Parietal lobe (tissue), 2 donors: ENCODE data around the gene GPANK1. TPM values are rescaled to one million over a fixed set of nuclear protein-coding genes. Genes with fewer than 3 reads are reported as not detected.

Source experiments
- small RNA-seq: library from RNA; depleted of rRNA; stranded (forward); fragments of <200 nt; gene quantifications from one replicate; pipeline ENCODE3, GENCODE V24; 2014; ENCODE audit warnings: low replicate concordance
- total RNA-seq: library from RNA; depleted of rRNA; stranded (reverse); fragments of >200 nt; gene quantifications from one replicate; pipeline ENCODE4 v1.2.3, GENCODE V29; 2014

The GPANK1 gene
- total RNA-seq: 11.3 TPM

DNA sequence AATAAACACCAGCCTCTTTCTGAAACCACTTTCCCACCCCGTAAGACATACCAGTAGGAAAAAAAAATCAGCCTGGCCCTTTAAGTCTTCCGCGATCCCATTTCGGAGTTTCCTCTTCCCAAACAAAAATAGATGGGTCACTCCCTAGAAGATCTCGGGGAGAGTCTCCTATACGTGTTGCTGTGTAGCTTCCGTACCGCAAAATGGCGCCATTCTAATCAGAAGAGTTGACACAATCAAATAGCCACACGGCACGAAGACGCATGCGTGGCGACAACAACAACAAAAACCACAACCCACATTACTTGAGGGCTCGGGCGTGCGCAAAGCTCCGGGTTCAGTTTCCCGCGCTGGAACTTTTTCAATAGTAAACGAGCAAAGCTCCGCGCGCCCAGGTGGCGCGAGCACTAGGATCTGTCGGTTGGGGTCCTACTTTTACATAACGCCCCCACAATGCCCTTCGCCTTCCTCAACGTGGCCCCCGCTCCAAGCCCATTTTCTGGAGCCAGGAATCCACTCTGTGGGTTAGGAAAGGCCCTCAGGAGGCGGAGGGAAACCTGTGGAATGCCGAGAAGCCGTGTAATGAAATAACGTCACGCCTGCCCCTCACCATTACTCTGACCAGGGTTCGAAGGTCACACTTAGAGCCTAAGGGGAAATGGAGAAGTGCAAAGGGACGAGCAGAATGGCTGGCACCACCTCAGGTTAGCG, at the start of gene GPANK1:
Gene GPANK1 (minus strand): TSS at position 208 of the 711 bp plus-strand sequence. CDS start 519 bp downstream, outside the sequence.

DNA sequence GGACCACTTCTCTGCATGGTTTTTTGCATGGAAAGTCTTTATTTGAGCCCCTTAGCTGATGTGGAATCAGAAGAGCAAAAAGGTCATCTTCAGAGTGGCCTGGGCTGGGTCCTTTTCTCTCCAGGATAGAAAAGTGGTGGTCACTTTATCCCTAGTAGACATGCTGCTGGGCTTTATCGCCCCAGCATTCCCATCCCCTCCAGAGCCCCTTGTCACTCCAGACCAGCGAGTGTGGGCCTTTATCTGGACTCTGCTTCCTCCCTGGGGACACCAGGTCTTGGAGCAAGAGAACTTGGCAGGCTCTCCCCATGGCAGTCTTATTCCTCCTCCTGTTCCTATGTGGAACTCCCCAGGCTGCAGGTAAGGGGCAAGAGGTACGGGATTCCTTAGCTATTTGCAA, 41.8 kb upstream of the GPANK1 start, which contains the start of gene LY6G6F:
Gene LY6G6F (plus strand): TSS at position 268 of the 400 bp plus-strand sequence. CDS start 41 bp downstream, at position 309.

DNA sequence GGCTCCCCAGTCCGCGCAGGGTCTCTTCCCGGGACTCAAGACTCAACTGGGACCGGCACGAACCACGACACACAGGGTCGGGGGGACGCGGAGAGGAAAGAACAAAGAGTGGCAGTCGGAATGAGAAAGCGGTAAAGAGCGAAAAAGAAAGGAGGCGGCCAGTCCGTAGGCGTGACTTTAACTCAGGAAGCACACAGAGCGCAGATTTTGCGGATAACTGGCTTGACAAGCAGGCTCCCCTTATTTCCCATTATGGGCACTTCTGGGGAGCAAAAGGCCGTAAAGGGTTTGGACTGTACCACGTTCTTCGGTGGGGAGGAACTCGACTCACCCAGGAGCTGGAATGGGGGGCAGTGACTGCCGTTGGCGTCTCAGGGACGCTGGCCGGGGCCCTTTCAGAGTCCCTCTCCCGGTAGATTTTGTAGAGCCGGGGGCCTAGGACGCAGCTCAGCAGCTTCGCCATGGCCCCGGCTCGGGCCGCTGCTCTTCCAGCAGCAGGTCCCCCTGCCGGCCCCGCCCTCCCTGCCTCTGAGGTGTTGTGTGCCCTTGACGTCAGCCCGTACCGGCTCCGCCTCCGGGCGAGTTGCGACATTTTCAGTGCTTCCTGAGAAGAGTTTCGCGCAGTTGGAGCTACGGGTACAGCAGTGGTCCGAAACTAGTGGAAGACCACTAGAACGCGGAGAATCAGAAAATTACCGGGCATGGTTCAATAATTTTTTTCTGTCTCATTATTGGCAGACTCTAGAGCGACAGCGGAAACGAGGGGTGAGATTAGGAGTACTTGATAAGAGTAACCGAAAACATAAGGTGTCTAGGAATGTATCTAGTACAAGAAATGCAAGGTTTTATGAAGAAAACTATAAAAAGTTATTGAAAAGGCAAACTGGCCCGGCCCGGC, 38.3 kb upstream of the GPANK1 start, which contains the start of gene ABHD16A:
Gene ABHD16A (minus strand): TSS at position 506 of the 898 bp plus-strand sequence. CDS start 43 bp downstream, at position 463.

DNA sequence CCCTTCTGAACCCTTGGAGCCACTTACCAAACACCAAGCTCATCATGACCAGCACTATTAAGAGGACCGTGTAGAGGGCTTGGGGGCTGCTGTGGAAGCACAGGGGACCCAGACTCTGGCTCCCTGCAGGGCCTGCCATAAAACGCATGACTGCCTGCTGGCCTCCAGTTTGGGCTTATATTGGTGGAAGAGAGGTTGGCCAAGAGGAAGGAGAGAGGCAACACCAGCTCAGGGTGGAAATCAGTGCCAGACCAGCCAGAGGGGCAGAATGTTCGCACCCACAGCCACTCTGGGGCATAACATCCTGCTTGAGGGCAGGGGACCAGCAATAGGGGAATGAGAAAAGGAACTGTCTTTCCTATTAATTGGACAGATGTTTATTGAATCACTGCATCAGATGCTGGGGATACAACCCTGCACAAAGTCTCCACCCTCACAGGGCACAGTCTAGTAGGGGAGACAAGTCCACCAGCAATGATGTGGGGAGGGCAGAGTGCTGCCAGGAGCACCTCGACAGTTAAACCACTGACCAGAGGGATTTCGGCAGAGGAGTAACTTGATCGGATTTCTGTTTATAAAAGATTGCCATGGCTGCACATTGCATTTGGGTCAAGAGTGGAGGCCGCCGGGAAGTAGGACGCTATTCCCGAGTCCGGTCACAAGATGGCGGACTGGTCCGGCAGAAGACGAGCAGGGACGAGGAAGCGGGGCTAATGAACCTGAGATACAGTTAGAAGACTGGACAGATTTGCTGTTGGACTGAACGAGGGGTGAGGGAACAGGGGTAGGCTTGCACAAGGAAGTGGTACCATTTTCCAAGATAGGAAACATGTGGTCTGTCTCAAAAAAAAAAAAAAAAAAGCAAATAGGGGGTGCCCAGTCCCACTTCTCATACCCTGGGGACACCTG, 15.7 kb upstream of the GPANK1 start, which contains the start of gene LY6G5C:
Gene LY6G5C (minus strand): TSS at position 842 of the 909 bp plus-strand sequence. CDS start 694 bp downstream, at position 148.

DNA sequence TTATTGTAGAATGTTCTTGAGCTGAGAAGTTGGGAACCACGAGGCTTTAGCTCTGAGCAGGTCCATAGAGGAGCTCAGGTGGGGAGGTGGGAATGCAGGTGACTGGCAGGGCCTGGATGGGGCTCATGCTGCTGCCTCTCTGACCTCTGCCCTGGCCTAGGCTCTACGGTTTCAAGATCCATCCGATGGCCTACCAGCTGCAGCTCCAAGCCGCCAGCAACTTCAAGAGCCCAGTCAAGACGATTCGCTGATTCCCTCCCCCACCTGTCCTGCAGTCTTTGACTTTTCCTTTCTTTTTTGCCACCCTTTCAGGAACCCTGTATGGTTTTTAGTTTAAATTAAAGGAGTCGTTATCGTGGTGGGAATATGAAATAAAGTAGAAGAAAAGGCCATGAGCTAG, 4.9 kb upstream of the GPANK1 start, which contains the start of gene LY6G5B:
Gene LY6G5B (plus strand): TSS at position 301 of the 400 bp plus-strand sequence. CDS start 975 bp downstream, outside the sequence.

DNA sequence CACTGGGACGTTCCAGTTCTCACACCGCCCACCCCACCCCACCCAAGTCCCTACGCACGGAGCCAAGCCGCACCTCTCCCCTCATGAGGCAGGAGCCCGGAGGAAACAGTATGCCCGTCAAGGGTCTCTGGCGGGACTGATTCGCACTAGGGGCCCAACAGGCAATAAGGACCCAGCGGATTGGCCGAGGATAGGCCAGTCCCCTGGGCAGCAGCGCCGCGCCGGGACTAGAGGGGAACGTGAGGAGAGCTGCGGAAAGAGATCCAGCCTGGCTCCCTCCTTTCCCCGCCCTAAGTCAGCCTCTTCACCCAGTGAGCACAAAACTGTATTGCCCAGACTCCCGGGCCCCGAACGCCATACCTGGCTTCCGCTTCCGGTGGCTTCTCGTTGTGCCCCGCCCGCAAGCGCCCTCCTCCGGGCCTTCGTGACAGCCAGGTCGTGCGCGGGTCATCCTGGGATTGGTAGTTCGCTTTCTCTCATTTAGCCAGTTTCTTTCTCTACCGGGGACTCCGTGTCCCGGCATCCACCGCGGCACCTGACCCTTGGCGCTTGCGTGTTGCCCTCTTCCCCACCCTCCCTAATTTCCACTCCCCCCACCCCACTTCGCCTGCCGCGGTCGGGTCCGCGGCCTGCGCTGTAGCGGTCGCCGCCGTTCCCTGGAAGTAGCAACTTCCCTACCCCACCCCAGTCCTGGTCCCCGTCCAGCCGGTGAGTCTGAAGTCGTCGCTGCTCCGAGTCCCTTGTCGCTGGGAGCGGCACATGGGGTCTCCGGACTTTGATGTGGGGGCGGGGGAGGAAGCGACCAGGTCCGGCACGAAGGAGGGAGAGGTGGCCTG, 922 bp upstream of the GPANK1 start, which contains the start of gene CSNK2B:
Gene CSNK2B (plus strand): TSS at position 580 of the 836 bp plus-strand sequence. CDS start 752 bp downstream, outside the sequence.

DNA sequence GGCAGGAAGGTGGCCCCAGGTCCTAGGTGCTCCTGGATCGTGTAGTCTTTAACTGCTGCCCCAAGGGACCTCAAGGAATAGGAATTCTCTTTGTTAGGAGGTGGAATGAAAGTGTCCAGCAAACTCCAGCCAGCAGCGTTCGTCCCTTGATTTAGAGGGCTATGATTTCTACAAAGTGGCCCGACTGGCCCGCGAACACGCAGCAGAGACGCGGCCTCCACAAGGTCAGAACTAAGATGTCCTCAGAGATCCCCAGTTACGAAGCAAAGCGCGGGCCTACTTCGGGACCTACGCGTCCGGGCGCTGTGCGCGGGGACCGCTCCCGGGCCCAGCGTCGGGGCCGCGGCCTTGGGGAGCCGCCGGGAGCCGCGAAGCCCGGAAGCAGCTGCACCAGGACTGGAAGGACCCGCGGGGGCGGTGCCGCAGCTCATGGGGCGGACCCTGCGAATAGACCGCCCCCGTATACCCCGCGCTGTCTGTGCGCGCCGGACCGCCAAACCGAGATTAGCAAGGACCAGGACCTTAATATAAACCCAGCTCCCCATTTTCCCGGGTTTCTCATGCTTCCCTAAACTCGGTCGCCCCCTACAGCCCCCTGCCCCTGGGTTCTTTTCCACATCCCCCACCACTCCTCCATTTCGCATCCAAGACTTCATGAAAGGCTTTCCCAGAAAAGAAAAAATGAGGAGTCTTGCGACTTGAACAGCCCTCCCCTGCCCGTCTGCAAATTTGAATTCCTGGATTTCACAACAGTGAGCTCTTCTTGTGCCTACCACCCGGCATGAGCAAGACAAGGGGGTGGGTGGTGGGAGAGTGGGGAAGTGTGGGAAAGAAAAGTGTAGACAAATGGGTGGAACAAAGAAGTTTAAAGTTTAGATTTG, 4.2 kb downstream of the GPANK1 start, which contains the start of gene C6orf47:
Gene C6orf47 (minus strand): TSS at position 398 of the 881 bp plus-strand sequence. CDS start 831 bp downstream, outside the sequence.

DNA sequence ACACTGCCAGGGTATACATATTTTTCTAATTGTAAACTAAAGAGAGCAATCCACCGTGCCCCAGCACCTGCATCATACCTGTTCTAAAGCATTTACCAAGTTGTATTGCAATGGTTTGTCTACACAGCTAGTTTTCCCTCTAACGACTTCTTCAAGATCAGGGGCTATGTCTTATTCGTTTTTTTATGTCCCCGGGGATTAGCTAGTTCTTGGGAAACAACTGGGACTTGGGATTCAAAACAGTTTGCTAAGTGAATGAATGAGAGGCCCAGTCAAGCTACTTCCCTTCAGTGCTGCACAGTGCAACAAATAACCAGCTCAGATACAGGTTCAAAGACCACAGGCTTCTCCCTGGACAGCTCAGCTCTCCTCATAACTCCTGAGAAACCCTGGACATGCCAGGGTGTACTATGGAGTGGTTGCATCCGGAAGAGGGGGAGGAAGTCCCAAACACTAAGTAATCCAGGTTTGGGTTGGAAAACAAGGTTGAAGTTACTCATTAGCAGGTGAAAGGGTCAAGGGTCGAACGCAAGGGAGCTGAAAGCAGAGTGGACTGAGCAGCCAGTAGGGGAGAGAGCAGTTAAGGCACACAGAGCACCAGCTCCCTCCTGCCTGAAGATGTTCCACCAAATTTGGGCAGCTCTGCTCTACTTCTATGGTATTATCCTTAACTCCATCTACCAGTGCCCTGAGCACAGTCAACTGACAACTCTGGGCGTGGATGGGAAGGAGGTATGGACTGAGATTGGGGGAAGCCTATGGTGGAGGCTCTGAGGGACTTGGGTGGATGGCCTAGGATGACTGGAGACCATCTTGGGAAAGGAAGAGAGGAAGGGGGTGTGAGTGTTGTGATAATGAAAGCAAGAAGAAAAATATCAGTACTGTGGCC, 9.2 kb downstream of the GPANK1 start, which contains the start of gene APOM:
Gene APOM (plus strand): TSS at position 546 of the 889 bp plus-strand sequence. CDS start 73 bp downstream, at position 619.

DNA sequence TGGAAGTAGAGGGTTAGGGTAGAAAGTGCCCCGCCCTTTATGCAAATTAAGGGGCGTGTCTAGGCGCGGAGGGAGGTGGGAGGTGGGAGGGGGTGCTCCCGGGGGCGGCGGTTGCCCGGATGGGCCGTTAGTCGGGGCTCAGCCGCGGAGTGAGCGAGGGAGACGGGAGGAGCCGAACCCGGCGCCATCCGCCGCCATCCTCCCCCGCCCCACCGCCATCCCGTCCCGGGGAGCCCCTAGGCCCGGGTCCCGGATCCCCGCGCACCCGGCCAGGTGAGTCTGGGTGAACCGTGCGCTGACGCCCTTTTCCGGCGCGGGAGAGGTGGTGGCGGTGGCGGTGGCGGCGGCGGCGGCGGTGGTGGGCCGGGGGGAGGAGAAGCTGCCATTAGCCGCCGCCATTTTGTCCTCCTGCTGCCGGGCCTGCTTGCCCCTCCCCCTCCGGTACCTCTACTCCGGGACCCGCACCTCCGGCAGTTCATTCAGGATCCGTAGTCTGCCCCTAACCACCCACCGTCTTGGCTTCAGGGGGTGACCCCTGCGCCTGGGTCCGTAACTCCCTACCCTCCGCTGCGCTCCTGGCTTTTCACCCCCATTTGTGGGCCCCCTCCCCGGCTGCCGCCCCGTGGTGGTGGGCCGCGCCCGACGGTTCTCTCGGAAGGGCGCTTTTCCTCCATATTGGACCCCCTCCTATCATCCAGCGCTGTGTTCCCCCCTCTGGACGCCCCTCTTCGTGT, 44.0 kb downstream of the GPANK1 start, which contains the start of gene PRRC2A:
Gene PRRC2A (plus strand): TSS at position 130 of the 734 bp plus-strand sequence. CDS start 2,075 bp downstream, outside the sequence.

DNA sequence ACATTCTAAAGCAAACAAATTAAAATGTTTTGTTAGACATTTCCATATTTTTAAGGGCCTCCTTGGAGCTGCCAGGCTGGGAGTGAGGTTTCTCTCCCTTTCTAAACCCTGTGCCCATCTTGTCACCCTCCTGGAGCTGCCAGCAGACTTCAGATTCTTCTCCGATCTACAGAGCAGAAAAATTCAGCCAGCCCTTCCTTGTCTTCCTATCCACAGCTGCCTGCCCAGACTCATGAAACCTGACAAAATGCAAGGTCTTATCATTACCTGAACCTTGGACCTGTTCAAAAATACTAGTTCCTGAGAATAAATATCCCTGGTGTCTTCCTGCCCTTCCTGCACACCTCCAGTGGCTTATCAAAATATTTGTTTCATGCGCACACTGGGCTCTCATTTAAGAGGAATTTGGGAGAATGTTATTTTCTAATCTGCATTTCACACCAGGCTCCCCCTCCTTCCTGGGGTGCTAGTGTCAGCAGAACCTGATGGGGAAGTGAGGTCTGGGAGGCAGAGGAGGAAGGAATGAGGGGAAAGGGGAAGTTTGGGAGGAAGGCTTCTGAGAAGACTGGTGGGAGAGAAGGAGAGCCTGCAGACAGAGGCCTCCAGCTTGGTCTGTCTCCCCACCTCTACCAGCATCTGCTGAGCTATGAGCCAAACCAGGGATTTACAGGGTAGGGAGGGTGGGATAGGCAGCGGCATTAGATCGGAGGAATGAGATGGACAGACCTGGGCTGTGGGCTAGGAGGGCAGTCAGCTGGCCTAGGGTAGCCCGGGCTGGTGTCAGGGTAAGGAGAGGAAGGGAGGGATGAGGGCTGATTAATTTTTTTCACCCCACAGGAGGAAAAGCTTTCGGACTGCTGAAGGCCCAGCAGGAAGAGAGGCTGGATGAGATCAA, 49.9 kb downstream of the GPANK1 start, which contains the start of gene AIF1:
Gene AIF1 (plus strand): TSS at position 551 of the 895 bp plus-strand sequence. CDS start 96 bp downstream, at position 647.

Small RNAs within 50 kb of the gene (small RNA-seq; reads per million reads assigned to genes)
- not detected for gene MIR4646
- gene MIR6832: not detected
- not detected for gene RF00019
- 4.6 reads per million, percentile 86 among the genes with 10 or more reads in this experiment for gene SNORA38
- not detected for gene UQCRHP1

Other genes with a start within 250 kb of the GPANK1 start
- 0.31 TPM for gene MICB, start 166.9 kb downstream of the GPANK1 start, total RNA-seq
- gene MCCD1, start 136.0 kb downstream of the GPANK1 start, total RNA-seq: not detected
- gene DDX39B, start 123.0 kb downstream of the GPANK1 start, total RNA-seq: 296 TPM
- gene ATP6V1G2, start 118.4 kb downstream of the GPANK1 start, total RNA-seq: 58.8 TPM
- gene NFKBIL1, start 117.4 kb downstream of the GPANK1 start, total RNA-seq: 15.3 TPM
- gene LTA, start 92.7 kb downstream of the GPANK1 start, total RNA-seq: not detected
- not detected for gene TNF, start 89.4 kb downstream of the GPANK1 start, total RNA-seq
- not detected for gene LTB, start 82.6 kb downstream of the GPANK1 start, total RNA-seq
- not detected for gene LST1, start 78.7 kb downstream of the GPANK1 start, total RNA-seq
- gene NCR3, start 72.0 kb downstream of the GPANK1 start, total RNA-seq: not detected
- 3.4 TPM for gene AIF1, start 49.8 kb downstream of the GPANK1 start, total RNA-seq
- gene PRRC2A, start 44.3 kb downstream of the GPANK1 start, total RNA-seq: 94.8 TPM
- gene BAG6, start 12.3 kb downstream of the GPANK1 start, total RNA-seq: 177 TPM
- gene APOM, start 9.1 kb downstream of the GPANK1 start, total RNA-seq: 2.2 TPM
- gene C6orf47, start 4.2 kb downstream of the GPANK1 start, total RNA-seq: 17.2 TPM
- 83.6 TPM for gene CSNK2B, start 1.1 kb upstream of the GPANK1 start, total RNA-seq
- gene LY6G5B, start 5.0 kb upstream of the GPANK1 start, total RNA-seq: 13.5 TPM
- 5.6 TPM for gene LY6G5C, start 16.1 kb upstream of the GPANK1 start, total RNA-seq
- 67.9 TPM for gene ABHD16A, start 38.3 kb upstream of the GPANK1 start, total RNA-seq
- not detected for gene LY6G6F, start 41.9 kb upstream of the GPANK1 start, total RNA-seq
- gene LY6G6D, start 50.4 kb upstream of the GPANK1 start, total RNA-seq: not detected
- not detected for gene LY6G6C, start 56.7 kb upstream of the GPANK1 start, total RNA-seq
- gene MPIG6B, start 58.4 kb upstream of the GPANK1 start, total RNA-seq: not detected
- 126 TPM for gene DDAH2, start 64.3 kb upstream of the GPANK1 start, total RNA-seq
- gene CLIC1, start 71.5 kb upstream of the GPANK1 start, total RNA-seq: 20.0 TPM
- gene MSH5, start 75.0 kb upstream of the GPANK1 start, total RNA-seq: 14.1 TPM
- 1.3 TPM for gene SAPCD1, start 97.7 kb upstream of the GPANK1 start, total RNA-seq
- 0.31 TPM for gene VWA7, start 112.3 kb upstream of the GPANK1 start, total RNA-seq
- gene VARS1, start 130.8 kb upstream of the GPANK1 start, total RNA-seq: 57.9 TPM
- 15.3 TPM for gene LSM2, start 142.0 kb upstream of the GPANK1 start, total RNA-seq
- gene HSPA1L, start 150.3 kb upstream of the GPANK1 start, total RNA-seq: 3.1 TPM
- gene HSPA1A, start 150.5 kb upstream of the GPANK1 start, total RNA-seq: 170 TPM
- 217 TPM for gene HSPA1B, start 162.7 kb upstream of the GPANK1 start, total RNA-seq
- 17.5 TPM for gene NEU1, start 197.8 kb upstream of the GPANK1 start, total RNA-seq
- not detected for gene SLC44A4, start 214.0 kb upstream of the GPANK1 start, total RNA-seq
- 114 TPM for gene EHMT2, start 232.7 kb upstream of the GPANK1 start, total RNA-seq
- 31.0 TPM for gene ZBTB12, start 237.1 kb upstream of the GPANK1 start, total RNA-seq